ENCODE results near the gene PPP2R5D. TPM values are rescaled to one million over a fixed set of nuclear protein-coding genes. Genes with fewer than 3 reads are reported as not detected.

Gene PPP2R5D
- total RNA-seq, 4 donors from 2014 or later = 38.0 to 87.5 (median 52.9) TPM

DNA sequence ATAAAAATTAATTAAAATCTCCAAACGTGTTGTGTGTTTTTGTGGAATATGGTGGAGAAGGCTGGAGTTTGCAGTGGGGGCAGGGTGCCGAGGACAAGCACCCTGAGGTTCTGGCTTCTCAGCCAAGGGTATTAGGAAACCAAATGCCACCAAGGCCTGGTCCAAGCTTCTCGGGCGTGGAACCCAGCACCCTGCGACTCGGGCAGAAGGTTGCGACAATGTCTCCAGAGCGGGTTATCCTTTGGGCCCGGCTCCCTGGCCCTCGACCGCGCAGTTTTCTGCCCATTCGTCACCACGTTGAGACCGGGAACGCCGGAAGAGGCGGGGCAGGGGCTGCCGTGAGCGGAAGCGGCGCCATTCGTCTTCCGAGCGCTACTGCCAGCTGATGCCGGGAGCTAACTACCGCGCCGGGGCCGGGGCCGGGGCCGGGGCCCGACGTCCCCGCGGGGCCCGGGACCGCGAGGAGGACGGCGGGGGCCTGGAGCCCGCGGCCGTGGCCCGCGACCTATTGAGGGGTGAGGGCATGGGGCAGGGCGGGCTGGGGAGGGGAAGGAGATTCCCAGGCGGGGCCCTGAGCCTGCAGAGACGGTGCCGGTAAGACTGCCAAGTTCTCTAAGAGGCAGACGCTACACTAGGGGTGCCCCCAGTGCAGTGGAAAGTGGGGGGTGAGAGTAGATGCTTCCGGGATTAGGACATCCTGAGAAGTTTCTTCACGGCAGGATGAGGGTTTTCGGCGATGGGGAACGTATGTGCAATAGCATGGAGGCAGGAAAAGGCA, 37.1 kb downstream of the PPP2R5D start, which contains the start of gene RRP36:
RRP36 (plus strand) TSS at position 354 of the 778 bp plus-strand sequence; CDS start at position 386, 32 bp downstream.
- DNase-seq = peak; percentile 81
- in situ Hi-C loops (cut with MboI; ENCODE audit: low pct_ligation_motif_present in 1 of 4, low pct_unique_long_range_greater_than_20kb in 1 of 4, low sequenced_read_pairs in 3 of 4) (no loop called here), intact Hi-C loops (cut with DNase I; ENCODE audit: low total_unique reads) (no loop called here)
- H3K36me3 ChIP-seq = peaks cover 0 to 26% (median 10%) of the 10 kb centered on the region in 4 donors
- H3K27me3 ChIP-seq = no peaks in the 10 kb centered on the region
- no peaks in the 10 kb centered on the region for H3K9me3 ChIP-seq
- H3K27ac ChIP-seq = peak within 1 kb of the TSS; percentile 90 to 94 (median 92)
- 0 to 2% methylated on average over 5 to 43 of the region's 56 CpGs for WGBS, 2 donors (ENCODE audit: low coverage in 1 of 2)
- H3K4me3 ChIP-seq = peak within 1 kb of the TSS; percentile 77 to 97 (median 92)
- TF ChIP-seq, protein P1, sequence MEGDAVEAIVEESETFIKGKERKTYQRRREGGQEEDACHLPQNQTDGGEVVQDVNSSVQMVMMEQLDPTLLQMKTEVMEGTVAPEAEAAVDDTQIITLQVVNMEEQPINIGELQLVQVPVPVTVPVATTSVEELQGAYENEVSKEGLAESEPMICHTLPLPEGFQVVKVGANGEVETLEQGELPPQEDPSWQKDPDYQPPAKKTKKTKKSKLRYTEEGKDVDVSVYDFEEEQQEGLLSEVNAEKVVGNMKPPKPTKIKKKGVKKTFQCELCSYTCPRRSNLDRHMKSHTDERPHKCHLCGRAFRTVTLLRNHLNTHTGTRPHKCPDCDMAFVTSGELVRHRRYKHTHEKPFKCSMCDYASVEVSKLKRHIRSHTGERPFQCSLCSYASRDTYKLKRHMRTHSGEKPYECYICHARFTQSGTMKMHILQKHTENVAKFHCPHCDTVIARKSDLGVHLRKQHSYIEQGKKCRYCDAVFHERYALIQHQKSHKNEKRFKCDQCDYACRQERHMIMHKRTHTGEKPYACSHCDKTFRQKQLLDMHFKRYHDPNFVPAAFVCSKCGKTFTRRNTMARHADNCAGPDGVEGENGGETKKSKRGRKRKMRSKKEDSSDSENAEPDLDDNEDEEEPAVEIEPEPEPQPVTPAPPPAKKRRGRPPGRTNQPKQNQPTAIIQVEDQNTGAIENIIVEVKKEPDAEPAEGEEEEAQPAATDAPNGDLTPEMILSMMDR (IDR thresholded peaks at IDR 0.05) = no peak
- no peak for TF ChIP-seq EP300 (IDR thresholded peaks at IDR 0.05; ENCODE audit: low read depth)
- peak; percentile 30 to 67 (median 61) for TF ChIP-seq POLR2AphosphoS5 (IDR thresholded peaks at IDR 0.05)
- TF ChIP-seq POLR2A (IDR thresholded peaks at IDR 0.05) = peak; percentile 40
- H3K4me1 ChIP-seq = peaks cover 17 to 28% (median 27%) of the 10 kb centered on the region in 4 donors

DNA sequence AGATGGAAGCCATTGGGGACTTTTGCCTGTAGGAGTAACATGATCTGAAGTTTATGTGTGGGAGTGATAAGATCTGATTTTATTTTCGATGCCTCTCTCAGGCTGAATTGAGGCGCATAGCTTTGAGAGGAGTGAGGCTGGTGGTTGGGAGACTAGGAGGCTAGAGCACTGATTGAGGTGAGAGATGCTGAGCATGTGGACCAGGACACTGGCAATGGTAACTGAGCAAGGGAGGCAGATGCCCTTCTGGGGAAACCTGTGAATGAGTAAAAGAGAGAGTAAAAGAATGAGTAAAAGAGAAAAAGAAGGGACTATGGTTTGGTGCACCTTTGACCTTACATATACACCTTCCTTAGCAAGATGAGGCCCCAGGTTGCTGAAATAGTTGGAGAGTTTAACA, 40.1 kb downstream of the PPP2R5D start:
- intact Hi-C loops (cut with DNase I; ENCODE audit: low total_unique reads) = no loop called here
- H3K4me1 ChIP-seq = peaks cover 13 to 23% (median 21%) of the 10 kb centered on the region in 4 donors
- no peaks in the 10 kb centered on the region for H3K27me3 ChIP-seq
- DNase-seq = no peak
- peaks cover 0 to 47% (median 21%) of the 10 kb centered on the region in 4 donors for H3K36me3 ChIP-seq
- no peak for TF ChIP-seq EP300 (IDR thresholded peaks at IDR 0.05; ENCODE audit: low read depth)
- TF ChIP-seq, protein P1 (IDR thresholded peaks at IDR 0.05) = no peak
- no peak for TF ChIP-seq POLR2A (IDR thresholded peaks at IDR 0.05)
- no peak for TF ChIP-seq POLR2AphosphoS5 (IDR thresholded peaks at IDR 0.05)
- WGBS, 2 donors (ENCODE audit: low coverage in 1 of 2) = 80 to 81% methylated on average over 2 of the region's 2 CpGs
- H3K27ac ChIP-seq = no peak overlapping the region
- no peak overlapping the region for H3K4me3 ChIP-seq
- H3K9me3 ChIP-seq = no peaks in the 10 kb centered on the region
- in situ Hi-C loops (cut with MboI; ENCODE audit: low pct_ligation_motif_present in 1 of 4, low pct_unique_long_range_greater_than_20kb in 1 of 4, low sequenced_read_pairs in 3 of 4) = no loop called here

DNA sequence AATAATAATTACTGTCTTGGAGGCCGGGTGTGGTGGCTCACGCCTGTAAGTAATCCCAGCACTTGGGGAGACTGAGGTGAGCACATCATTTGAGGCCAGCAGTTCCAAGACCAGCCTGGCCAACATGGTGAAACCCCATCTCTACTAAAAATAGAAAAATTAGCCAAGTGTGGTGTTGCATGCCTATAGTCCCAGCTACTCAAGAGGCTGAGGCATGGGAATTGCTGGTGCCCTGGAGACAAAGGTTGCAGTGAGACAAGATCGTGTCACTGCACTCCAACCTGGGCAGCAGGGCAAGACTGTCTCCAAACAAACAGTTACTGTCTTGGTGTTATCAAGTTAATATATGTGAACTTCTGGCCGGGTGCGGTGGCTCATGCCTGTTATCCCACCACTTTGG, 42.0 kb downstream of the PPP2R5D start:
- Histone ChIP-seq H3K36me3 (peaks cover 0 to 55% (median 26%) of the 10 kb centered on the region in 4 donors), H3K9me3 (no peaks in the 10 kb centered on the region), H3K27ac (no peak overlapping the region), H3K4me1 (peaks cover 10 to 15% (median 13%) of the 10 kb centered on the region in 4 donors), H3K27me3 (no peaks in the 10 kb centered on the region), H3K4me3 (no peak overlapping the region)
- intact Hi-C loops (cut with DNase I; ENCODE audit: low total_unique reads) = no loop called here
- TF ChIP-seq, protein P1 (IDR thresholded peaks at IDR 0.05) = no peak
- TF ChIP-seq POLR2A (IDR thresholded peaks at IDR 0.05) (no peak), POLR2AphosphoS5 (IDR thresholded peaks at IDR 0.05) (no peak), EP300 (IDR thresholded peaks at IDR 0.05; ENCODE audit: low read depth) (no peak)
- in situ Hi-C loops (cut with MboI; ENCODE audit: low pct_ligation_motif_present in 1 of 4, low pct_unique_long_range_greater_than_20kb in 1 of 4, low sequenced_read_pairs in 3 of 4) = no loop called here
- no peak for DNase-seq
- 73 to 94% methylated on average over 2 to 5 of the region's 5 CpGs for WGBS, 2 donors (ENCODE audit: low coverage in 1 of 2)

DNA sequence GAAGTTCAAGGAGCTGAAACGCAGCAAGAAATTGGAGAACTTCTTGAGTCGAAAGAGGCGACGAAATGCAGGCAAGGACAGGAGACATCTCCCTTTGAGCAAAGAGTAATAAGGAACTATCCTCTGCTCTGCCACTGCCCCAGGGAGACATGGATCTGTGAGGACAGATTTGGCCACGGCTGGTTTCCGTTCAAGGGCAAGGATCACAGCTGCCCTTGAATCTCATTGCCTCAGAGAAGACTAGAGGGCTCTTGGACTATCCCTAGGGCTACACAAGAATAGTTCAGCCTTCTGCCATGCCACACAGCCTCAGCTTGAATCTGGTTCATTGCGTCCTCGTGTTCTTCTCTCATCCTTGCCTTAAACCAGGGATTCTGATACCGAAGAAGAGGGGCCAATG, 44.8 kb downstream of the PPP2R5D start:
- in situ Hi-C loops (cut with MboI; ENCODE audit: low pct_ligation_motif_present in 1 of 4, low pct_unique_long_range_greater_than_20kb in 1 of 4, low sequenced_read_pairs in 3 of 4) (no loop called here), intact Hi-C loops (cut with DNase I; ENCODE audit: low total_unique reads) (no loop called here)
- DNase-seq = no peak
- H3K4me1 ChIP-seq = peaks cover 0 to 2% (median under 1%) of the 10 kb centered on the region in 4 donors
- no peak for TF ChIP-seq POLR2AphosphoS5 (IDR thresholded peaks at IDR 0.05)
- no peak for TF ChIP-seq EP300 (IDR thresholded peaks at IDR 0.05; ENCODE audit: low read depth)
- TF ChIP-seq POLR2A (IDR thresholded peaks at IDR 0.05) = no peak
- no peak overlapping the region for H3K4me3 ChIP-seq
- peaks cover 0 to 55% (median 26%) of the 10 kb centered on the region in 4 donors for H3K36me3 ChIP-seq
- H3K27ac ChIP-seq = no peak overlapping the region
- no peaks in the 10 kb centered on the region for H3K9me3 ChIP-seq
- no peaks in the 10 kb centered on the region for H3K27me3 ChIP-seq
- 91 to 100% methylated on average over 6 to 9 of the region's 9 CpGs for WGBS, 2 donors (ENCODE audit: low coverage in 1 of 2)
